B cell (primary cell): Measurements from ENCODE around the gene UBB. TPM values are rescaled to one million over a fixed set of nuclear protein-coding genes. Genes with fewer than 3 reads are reported as not detected.

Source experiments
- ATAC-seq: fragments of 200-7000 bp; cut with Tn5 transposase; one replicate; pipeline ENCODE4 v1.10.0; 2021; ENCODE audit warnings: low read depth, mild to moderate bottlenecking, moderate number of reproducible peaks, moderate library complexity
- CTCF ChIA-PET: fragments of 350-600 bp; sonication (Branson Sonifier 250); formaldehyde crosslinking; loops from one replicate; lab custom pipeline; 2021; ENCODE audit warnings: antibody characterized with exemption, inconsistent platforms; lab: Charles Lee
- POLR2A ChIA-PET: fragments of 350-600 bp; sonication (Branson Sonifier 250); formaldehyde crosslinking; loops from one replicate; lab custom pipeline; 2021; ENCODE audit warnings: antibody characterized with exemption; lab: Charles Lee
- DNase-seq: peaks from one replicate; pipeline ENCODE4 v3.0.0; 2013
- H2AFZ ChIP-seq: 2 replicates; pipeline ENCODE4 v1.6.1; 2012; ENCODE audit warnings: mild to moderate bottlenecking, low read depth, low read length; ENCODE audit not compliant: insufficient read depth, poor library complexity, severe bottlenecking
- H3K27ac ChIP-seq, 2 donors: 1 replicate in 1 of 2; 2 replicates in 1 of 2; pipeline ENCODE4 v1.5.1; 2012 to 2013; ENCODE audit warnings: low read length in 2 of 2, mild to moderate bottlenecking in 2 of 2, moderate library complexity in 1 of 2
- H3K27me3 ChIP-seq, 4 experiments: fragments of 200-600 bp in 1 of 4; sonication (generic) in 1 of 4; replicated peaks in 1 of 4; 1 replicate in 2 of 4; 2 replicates in 2 of 4; pipeline versions ENCODE4 v1.6.1 to v1.7.0; 2013 to 2016; ENCODE audit warnings: low read length in 3 of 4, mild to moderate bottlenecking in 2 of 4, mixed read lengths in 1 of 4, moderate library complexity in 1 of 4; ENCODE audit not compliant: insufficient read depth in 4 of 4, control insufficient read depth in 3 of 4; ENCODE audit errors: control extremely low read depth in 1 of 4
- H3K36me3 ChIP-seq, 2 experiments: replicated peaks in 1 of 2; 1 replicate in 1 of 2; 2 replicates in 1 of 2; pipeline versions ENCODE4 v1.6.1 to v1.7.1; 2013; ENCODE audit warnings: low read length in 1 of 2; ENCODE audit not compliant: insufficient read depth in 2 of 2, control insufficient read depth in 1 of 2; ENCODE audit errors: control extremely low read depth in 1 of 2, extremely low read depth in 1 of 2
- H3K4me1 ChIP-seq, 2 donors: fragments of 200-600 bp in 1 of 2; sonication (generic) in 1 of 2; 1 replicate in 1 of 2; 2 replicates in 1 of 2; pipeline versions ENCODE4 v1.5.1 to v1.6.1; 2013 to 2017; ENCODE audit warnings: low read length in 2 of 2; ENCODE audit not compliant: control insufficient read depth in 2 of 2, insufficient read depth in 2 of 2
- H3K4me2 ChIP-seq: replicated peaks from 2 replicates; pipeline ENCODE3; 2012; ENCODE audit warnings: mild to moderate bottlenecking, low read depth, low read length; ENCODE audit not compliant: poor library complexity, severe bottlenecking
- H3K4me3 ChIP-seq, 5 experiments: fragments of 200-600 bp in 1 of 5; sonication (generic) in 1 of 5; 1 replicate in 3 of 5; 2 replicates in 2 of 5; pipeline versions ENCODE4 v1.5.1 to v1.7.0; 2011 to 2016; ENCODE audit warnings: low read length in 4 of 5, mild to moderate bottlenecking in 4 of 5, low read depth in 2 of 5, control low read depth in 1 of 5, moderate library complexity in 1 of 5; ENCODE audit not compliant: insufficient read depth in 1 of 5; ENCODE audit errors: control extremely low read depth in 1 of 5, extremely low read depth in 1 of 5
- H3K79me2 ChIP-seq: fragments of 200-600 bp; sonication (generic); one replicate; pipeline ENCODE4 v1.6.0; 2016; ENCODE audit warnings: low read length; ENCODE audit not compliant: control insufficient read depth, insufficient read depth
- H3K9ac ChIP-seq: fragments of 200-600 bp; sonication (generic); 2 replicates; pipeline ENCODE4 v1.6.1; 2017; ENCODE audit warnings: mild to moderate bottlenecking, low read length, moderate library complexity
- H3K9me3 ChIP-seq, 3 donors: one replicate each; pipeline versions ENCODE4 v1.6.1 to v1.7.1; 2013; ENCODE audit warnings: low read length in 2 of 3; ENCODE audit not compliant: control insufficient read depth in 2 of 3, insufficient read depth in 1 of 3; ENCODE audit errors: control extremely low read depth in 1 of 3
- H4K20me1 ChIP-seq: 2 replicates; pipeline ENCODE4 v1.6.0; 2012; ENCODE audit warnings: mild to moderate bottlenecking, low read length; ENCODE audit not compliant: insufficient read depth, control insufficient read depth, poor library complexity, severe bottlenecking
- H3K27ac Mint-ChIP-seq: one replicate; pipeline ENCODE4 v1.8.0; 2021; ENCODE audit warnings: mixed read lengths
- H3K27me3 Mint-ChIP-seq: one replicate; pipeline ENCODE4 v1.8.0; 2021; ENCODE audit warnings: mixed read lengths
- H3K4me1 Mint-ChIP-seq: one replicate; pipeline ENCODE4 v1.8.0; 2021; ENCODE audit warnings: mixed read lengths
- H3K4me3 Mint-ChIP-seq: one replicate; pipeline ENCODE4 v1.8.0; 2021; ENCODE audit warnings: mixed read lengths
- H3K9me3 Mint-ChIP-seq: one replicate; pipeline ENCODE4 v1.8.0; 2022; ENCODE audit warnings: mixed read lengths; ENCODE audit not compliant: insufficient read depth
- CTCF ChIP-seq: fragments of 200-600 bp; IDR thresholded peaks from one replicate; pipeline ENCODE4 v1.8.0; 2022; ENCODE audit warnings: antibody characterized with exemption, mild to moderate bottlenecking
- EZH2 ChIP-seq: IDR thresholded peaks from 2 replicates; pipeline ENCODE4 v1.6.1; 2012; ENCODE audit warnings: borderline replicate concordance, low read depth, mild to moderate bottlenecking, moderate library complexity, low read length; ENCODE audit not compliant: insufficient read depth, poor library complexity, severe bottlenecking
- WGBS: methylation state at CpG from one replicate; pipeline ENCODE4 v1.1.5; 2013; ENCODE audit warnings: missing lambda C conversion rate; ENCODE audit not compliant: insufficient coverage; 5-methylcytosine and 5-hydroxymethylcytosine counted together
- intact Hi-C: fragments of 100-400 bp; cut with micrococcal nuclease; formaldehyde crosslinking; loops from one replicate; pipeline ENCODE4 v1.10.0; 2022
- polyA plus RNA-seq: library from polyadenylated mRNA; depleted of rRNA; stranded (reverse); fragments of >200 nt; gene quantifications from 2 replicates; pipeline ENCODE4 v1.2.3, GENCODE V29; 2012
- total RNA-seq, 2 donors: library from RNA; stranded (reverse); fragments of 120-200 nt in 1 of 2; gene quantifications; 1 replicate in 1 of 2; 2 replicates in 1 of 2; pipeline versions ENCODE4 v1.2.3 to v1.2.4, GENCODE V29; 2013 to 2022

The UBB gene
- total and polyA plus RNA-seq, 2 donors (not counting 1 experiment from before 2014, with no cell fraction given): 769 to 1,866 TPM

GRCh38 chr17:16381496-16381820, 567 bp downstream of the UBB start:
- Histone ChIP-seq H3K4me3 (peak overlapping the region; percentile 73 to 96 (median 91)), H3K4me1 (peaks cover 35 to 48% of the 10 kb centered on the region in 2 donors), H2AFZ (no peak overlapping the region), H4K20me1 (peaks cover 34% of the 10 kb centered on the region), H3K27ac (peak overlapping the region; percentile 97 to 98), H3K9me3 (no peaks in the 10 kb centered on the region), H3K79me2 (peaks cover 44% of the 10 kb centered on the region), H3K36me3 (peaks cover 0 to 17% of the 10 kb centered on the region in 2 experiments), H3K9ac (peak overlapping the region; percentile 94), H3K4me2 (peak overlapping the region; percentile 92), H3K27me3 (no peaks in the 10 kb centered on the region)
- intact Hi-C loops: loop anchor here (1.0 to 5.0 kb wide), 3 partner anchors 34 to 156 kb away; partner anchors contain the start of gene TRPV2
- Mint-ChIP-seq H3K27ac (peak overlapping the region; percentile 97), H3K4me1 (peaks cover 46% of the 10 kb centered on the region), H3K9me3 (no peaks in the 10 kb centered on the region), H3K27me3 (no peaks in the 10 kb centered on the region), H3K4me3 (peak overlapping the region; percentile 84)
- DNase-seq (no peak), ATAC-seq (peak; percentile 1)
- ChIA-PET CTCF (interaction anchor here (0.6 to 5.1 kb wide), 6 partner anchors 18 to 234 kb away, joined by 3 to 31 read pairs (median 8); partner anchors contain the start of gene TRPV2), POLR2A (interaction anchor here (1.0 to 2.3 kb wide), 8 partner anchors 12 to 155 kb away, joined by 3 to 30 read pairs (median 8); partner anchors contain the start of gene TRPV2)
- TF ChIP-seq CTCF: no peak
- TF ChIP-seq EZH2: no peak
- under 1% methylated on average over 14 of the region's 14 CpGs for WGBS

GRCh38 chr17:16383216-16383615, 2.3 kb downstream of the UBB start:
- no peak for TF ChIP-seq EZH2
- no peak for TF ChIP-seq CTCF
- peaks cover 35 to 58% of the 10 kb centered on the region in 2 donors for H3K4me1 ChIP-seq
- H4K20me1 ChIP-seq: peaks cover 34% of the 10 kb centered on the region
- H3K9me3 Mint-ChIP-seq: no peaks in the 10 kb centered on the region
- H3K27me3 ChIP-seq: peaks cover 0 to 2% (median 0%) of the 10 kb centered on the region in 4 experiments
- H3K9me3 ChIP-seq: no peaks in the 10 kb centered on the region
- peak overlapping the region in 1 of 2 donors; percentile 27 for H3K27ac ChIP-seq
- peaks cover 45% of the 10 kb centered on the region for H3K79me2 ChIP-seq
- 60% methylated on average over 4 of the region's 4 CpGs for WGBS
- DNase-seq (peak; percentile 46), ATAC-seq (no peak)
- peaks cover 54% of the 10 kb centered on the region for H3K4me1 Mint-ChIP-seq
- intact Hi-C loops: loop anchor here (5.0 kb wide), 1 partner anchor 154 kb away; no protein-coding TSS in a partner anchor
- no peak overlapping the region for H3K4me3 ChIP-seq
- peak overlapping the region; percentile 64 for H3K27ac Mint-ChIP-seq
- H3K27me3 Mint-ChIP-seq: peaks cover 4% of the 10 kb centered on the region
- no peak overlapping the region for H2AFZ ChIP-seq
- peak overlapping the region; percentile 28 for H3K4me2 ChIP-seq
- ChIA-PET CTCF (interaction anchor here (0.7 to 2.1 kb wide), 4 partner anchors 19 to 138 kb away, joined by 3 to 9 read pairs (median 6); partner anchors contain the start of gene TRPV2), POLR2A (interaction anchor here (0.9 to 1.0 kb wide), 2 partner anchors 16 to 25 kb away, joined by 3 read pairs; no protein-coding TSS in a partner anchor)
- peak overlapping the region; percentile 66 for H3K4me3 Mint-ChIP-seq
- peaks cover 0 to 17% of the 10 kb centered on the region in 2 experiments for H3K36me3 ChIP-seq
- no peak overlapping the region for H3K9ac ChIP-seq
